Stimulated activated CD4-positive, alpha-beta T cell treated with anti-CD3 and anti-CD28 coated beads, TNF-alpha, amount 100 ng/mL, for 4 hours (primary cell): ENCODE measurements around the gene RNU5D-1.
"Not testable (repeated sequence)": the region's sequence is repeated elsewhere in the genome, so short reads cannot be mapped to it uniquely, and the experiment has no call there.

Experiments
- DNase-seq, 3 experiments: peaks; one replicate each; pipeline ENCODE4 v3.0.0-alpha.2; 2020; ENCODE audit warnings: low read depth in 3 of 3

Gene RNU5D-1

GRCh38 chr1:44730741-44731512 lies at the start of gene RNU5D-1:
Gene RNU5D-1, minus strand, starts transcription at chr1:44731170.
- DNase-seq, result peak; percentile 86 to 90 (median 90)

DNA sequence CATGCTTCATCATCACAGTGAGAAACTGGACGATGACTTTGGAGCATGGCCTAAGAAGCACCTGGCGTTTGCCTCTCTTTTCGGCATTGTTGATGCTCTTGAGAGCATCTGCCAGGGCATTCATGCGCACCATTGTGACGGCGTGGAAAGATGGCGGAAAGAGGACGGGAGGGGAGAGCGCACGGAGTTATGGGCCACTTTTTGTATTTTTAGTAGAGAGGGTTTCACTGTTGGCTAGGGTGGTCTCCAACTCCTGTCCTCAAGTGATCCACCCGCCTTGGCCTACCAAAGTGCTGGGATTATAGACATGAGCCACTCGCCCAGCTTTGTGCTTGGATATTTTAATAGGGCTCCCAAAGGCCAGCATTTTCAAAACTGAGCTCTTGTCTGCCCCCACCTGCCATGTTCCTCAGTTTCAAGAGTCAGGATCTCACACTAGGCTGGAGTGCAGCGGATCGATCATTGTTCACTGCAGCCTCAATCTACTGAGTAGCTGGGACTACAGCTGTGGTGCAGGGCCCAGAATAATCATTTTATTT lies 49.7 kb upstream of the RNU5D-1 start:
- DNase-seq, result no peak

DNA sequence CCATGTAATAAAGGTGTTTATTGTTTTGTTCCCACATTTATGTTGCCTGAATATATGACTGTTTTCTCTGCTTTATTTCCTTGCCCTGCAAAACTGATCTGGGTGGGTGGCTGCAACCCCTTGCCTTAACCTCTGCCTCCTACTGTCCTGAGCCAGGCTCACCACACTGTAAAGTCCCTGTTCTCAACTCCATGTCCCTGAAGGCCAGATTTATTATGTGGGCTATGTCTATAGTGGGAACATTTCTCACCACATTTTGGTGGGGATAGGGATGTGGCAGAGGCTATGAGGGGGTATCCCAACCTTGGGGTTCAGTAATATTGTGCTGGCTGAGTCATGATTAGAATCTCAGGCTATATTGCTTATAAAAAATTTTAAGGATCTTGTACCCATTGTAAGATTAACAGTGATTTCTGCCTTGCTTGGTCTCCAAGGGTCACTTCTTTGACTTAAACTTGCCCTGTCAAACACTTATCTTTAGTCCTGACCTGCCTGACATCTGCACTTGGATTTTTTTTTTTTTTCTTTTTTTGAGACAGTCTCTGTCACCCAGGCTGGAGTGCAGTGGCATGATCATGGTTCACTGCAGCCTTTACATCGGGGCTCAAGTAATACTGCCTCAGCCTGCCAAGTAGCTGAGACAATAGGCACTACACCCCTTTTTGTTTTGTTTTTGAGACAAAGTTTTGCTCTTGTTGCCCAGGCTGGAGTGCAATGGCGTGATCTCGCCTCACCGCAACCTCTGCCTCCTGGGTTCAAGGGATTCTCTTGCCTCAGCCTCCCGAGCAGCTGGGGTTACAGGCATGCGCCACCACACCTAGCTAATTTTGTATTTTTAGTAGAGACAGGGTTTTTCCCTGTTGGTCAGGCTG lies 48.0 kb upstream of the RNU5D-1 start:
- DNase-seq, result no peak

GRCh38 chr1:44777969-44778635 lies 47.1 kb upstream of the RNU5D-1 start:
- DNase-seq, result no peak

DNA sequence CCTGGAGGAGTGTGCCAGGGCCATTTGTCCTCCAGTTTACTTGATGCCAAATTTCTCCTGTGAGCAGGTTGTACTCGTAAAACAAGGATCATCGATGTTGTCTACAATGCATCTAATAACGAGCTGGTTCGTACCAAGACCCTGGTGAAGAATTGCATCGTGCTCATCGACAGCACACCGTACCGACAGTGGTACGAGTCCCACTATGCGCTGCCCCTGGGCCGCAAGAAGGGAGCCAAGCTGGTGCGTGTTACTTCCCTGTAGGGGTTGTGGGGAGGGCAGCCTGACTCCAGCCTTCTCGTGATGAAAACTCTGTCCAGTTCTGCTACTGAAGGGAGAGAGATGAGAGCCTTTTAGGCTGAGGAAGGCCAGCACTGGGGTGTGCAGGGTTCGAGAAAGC lies 46.6 kb upstream of the RNU5D-1 start:
- DNase-seq, result no peak

DNA sequence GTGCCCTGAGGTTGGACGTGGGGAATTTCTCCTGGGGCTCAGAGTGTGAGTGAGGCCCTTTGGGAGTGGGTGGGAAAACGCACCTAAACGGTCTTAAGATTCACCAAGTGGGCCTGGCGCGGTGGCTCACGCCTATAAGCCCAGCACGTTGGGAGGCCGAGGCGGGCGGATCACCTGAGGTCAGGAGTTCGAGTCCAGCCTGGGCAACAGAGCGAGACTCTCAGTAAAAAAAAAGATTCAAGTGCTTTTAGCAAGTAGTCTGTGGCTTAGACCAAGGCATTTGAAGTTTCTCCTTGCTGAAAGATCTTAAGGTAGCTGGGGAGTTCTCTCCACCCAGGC lies 45.7 kb upstream of the RNU5D-1 start:
- DNase-seq, result no peak

DNA sequence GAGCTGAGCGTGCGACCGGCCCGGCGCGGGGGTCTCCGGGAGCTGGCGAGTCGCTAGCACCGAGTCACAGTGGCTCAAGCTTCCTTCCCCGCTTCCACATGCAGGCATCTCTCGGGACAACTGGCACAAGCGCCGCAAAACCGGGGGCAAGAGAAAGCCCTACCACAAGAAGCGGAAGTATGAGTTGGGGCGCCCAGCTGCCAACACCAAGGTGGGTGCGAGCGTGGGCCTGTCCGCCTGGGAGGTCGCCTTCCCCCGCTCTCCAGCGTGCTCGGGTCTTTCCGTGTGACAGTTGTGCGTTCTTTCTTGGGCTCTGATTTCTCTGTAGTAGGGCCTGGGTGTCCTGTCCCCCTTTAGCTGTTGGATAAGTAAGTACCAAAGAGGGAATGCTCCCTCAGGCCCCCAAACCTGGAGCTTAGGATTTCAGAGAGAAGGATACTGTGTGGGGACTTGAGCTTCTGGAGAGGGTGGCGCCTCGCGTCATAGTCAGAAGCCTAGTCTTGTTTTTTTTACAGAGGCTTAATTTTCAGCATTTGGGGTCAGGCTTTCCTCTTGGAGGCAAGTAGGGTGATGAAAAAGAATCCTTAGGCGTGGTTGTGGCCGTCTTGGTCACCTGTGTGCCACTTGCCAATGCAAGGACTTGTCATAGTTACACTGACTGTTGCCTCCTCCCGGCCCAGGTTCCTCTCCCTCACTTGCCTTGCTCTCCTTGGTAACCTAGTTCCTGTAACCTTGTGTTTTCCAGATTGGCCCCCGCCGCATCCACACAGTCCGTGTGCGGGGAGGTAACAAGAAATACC lies 45.2 kb upstream of the RNU5D-1 start:
- peak in 2 of 3 experiments; percentile 48 to 49 for DNase-seq

GRCh38 chr1:44775078-44775929 lies 44.3 kb upstream of the RNU5D-1 start, which contains the start of gene RPS8:
Gene RPS8, plus strand, starts transcription at chr1:44775540. Its CDS starts 57 bp downstream, at chr1:44775597.
- peak; percentile 71 to 84 (median 82) for DNase-seq

DNA sequence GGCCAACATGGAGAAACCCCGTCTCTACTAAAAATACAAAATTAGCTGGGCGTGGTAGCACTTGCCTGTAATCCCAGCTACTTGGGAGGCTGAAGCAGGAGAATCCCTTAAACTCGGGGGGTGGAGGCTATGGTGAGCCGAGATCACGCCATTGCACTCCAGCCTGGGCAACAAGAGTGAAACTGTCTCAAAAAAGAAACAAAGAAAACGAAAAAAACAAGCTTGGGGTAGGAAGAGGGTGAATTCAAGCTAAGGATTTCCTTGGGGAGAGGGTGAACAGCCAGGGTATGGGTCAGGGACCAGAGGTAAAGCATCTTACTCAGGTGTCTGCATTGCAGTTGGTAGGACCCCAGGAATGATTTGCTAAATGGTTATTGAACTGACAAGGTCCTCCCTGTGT lies 35.5 kb upstream of the RNU5D-1 start:
- not testable (repeated sequence) for DNase-seq

GRCh38 chr1:44760876-44761275 lies 29.9 kb upstream of the RNU5D-1 start:
- no peak for DNase-seq

GRCh38 chr1:44759077-44759476 lies 28.1 kb upstream of the RNU5D-1 start:
- no peak for DNase-seq

- no peak for DNase-seq
Measured at GRCh38 chr1:44757420-44757819, 26.4 kb upstream of the RNU5D-1 start.

DNA sequence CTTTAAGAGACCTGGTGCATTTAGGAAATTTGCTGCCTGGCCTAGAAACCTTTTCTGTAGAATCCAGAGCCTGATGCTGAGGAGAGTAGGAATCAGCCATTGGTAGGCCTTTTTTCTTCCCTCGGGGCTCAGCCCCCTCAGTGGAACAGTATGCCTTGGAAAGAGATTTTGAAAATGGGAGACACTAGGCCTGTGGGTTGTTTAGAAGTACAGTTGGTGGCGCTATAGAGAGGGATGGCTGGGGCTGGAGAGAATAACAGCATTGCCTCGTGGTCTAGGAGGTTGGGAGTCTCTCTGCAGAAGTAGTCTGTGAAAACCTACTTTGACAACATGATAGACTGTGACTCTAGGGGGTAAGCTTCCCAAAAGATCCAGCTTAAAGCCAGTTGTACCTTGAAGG lies 16.9 kb upstream of the RNU5D-1 start:
- no peak for DNase-seq

DNA sequence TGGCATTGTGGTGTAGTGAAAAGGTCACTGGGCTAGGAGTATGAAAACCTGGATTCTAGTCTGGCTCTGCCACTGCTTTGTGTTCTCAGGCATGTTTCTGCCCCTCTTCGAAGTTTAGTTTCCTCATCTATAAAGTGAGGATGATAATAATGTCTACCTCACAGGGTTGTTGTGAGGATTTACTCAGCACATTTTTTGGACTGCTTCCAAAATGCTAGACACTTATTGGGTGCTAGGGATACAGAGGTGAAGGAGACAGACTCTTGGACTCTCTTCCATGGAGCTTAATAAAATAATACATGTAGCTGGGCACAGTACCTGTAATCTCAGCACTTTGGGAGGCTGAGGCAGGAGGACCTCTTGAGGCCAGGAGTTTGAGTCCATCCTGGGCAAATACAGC lies 12.2 kb upstream of the RNU5D-1 start:
- DNase-seq, result no peak

GRCh38 chr1:44740179-44740617 lies 9.2 kb upstream of the RNU5D-1 start:
- no peak for DNase-seq

- peak; percentile 95 for DNase-seq
Measured at GRCh38 chr1:44739307-44740178, 8.6 kb upstream of the RNU5D-1 start, which contains the start of gene KIF2C. Gene KIF2C, plus strand, starts transcription at chr1:44739837. Its CDS starts 96 bp downstream, at chr1:44739933.

DNA sequence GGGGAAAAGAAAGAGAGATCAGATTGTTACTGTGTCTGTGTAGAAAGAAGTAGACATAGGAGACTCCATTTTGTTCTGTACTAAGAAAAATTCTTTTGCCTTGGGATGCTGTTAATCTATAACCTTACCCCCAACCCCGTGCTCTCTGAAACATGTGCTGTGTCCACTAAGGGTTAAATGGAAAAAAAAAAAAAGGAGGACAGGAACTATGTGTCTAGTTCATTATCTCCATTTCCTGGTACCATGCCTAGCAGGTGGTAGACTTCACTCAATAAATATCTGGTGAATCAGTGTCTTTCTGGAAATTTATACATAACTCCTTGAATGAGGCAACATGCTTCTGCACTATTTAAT lies 8.0 kb upstream of the RNU5D-1 start:
- DNase-seq, result not testable (repeated sequence)

DNA sequence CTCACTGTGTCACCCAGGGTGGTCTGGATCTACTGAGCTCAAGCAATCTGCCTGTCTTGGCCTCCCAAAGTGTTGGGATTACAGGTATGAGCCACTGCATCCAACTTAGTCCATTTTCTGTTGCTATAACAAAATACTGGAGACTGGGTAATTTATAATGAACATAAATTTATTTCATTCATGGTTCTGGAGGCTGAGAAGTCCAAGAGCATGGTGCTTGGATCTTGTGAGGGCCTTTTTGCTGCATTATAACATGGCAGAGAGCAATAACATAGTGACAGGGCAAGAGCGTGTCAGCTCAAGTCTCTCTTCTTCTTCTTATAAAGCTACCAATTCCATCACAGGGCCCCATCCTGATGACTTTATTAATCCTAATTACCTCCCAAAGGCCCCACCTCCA lies 5.0 kb upstream of the RNU5D-1 start:
- no peak for DNase-seq

- no peak for DNase-seq
Measured at GRCh38 chr1:44733784-44734183, 2.8 kb upstream of the RNU5D-1 start.
